GM12891 (cell line): Measurements from ENCODE around the gene HECTD2.
"Not testable (repeated sequence)": the region's sequence is repeated elsewhere in the genome, so short reads cannot be mapped to it uniquely, and the experiment has no call there.

ENCODE experiments used
- PAX5 ChIP-seq: IDR thresholded peaks from 2 replicates; pipeline ENCODE4 v1.6.1; 2011; ENCODE audit warnings: low read length, moderate library complexity, mild to moderate bottlenecking; ENCODE audit not compliant: insufficient read depth, severe bottlenecking
- POLR2A ChIP-seq: IDR thresholded peaks from 2 replicates; pipeline ENCODE4 v1.6.1; 2011; ENCODE audit warnings: low read depth, low read length, control low read depth
- POLR2AphosphoS5 ChIP-seq: IDR thresholded peaks from 2 replicates; pipeline ENCODE4 v1.6.1; 2011; ENCODE audit warnings: low read depth, low read length, control low read depth
- SPI1 ChIP-seq: IDR thresholded peaks from 2 replicates; pipeline ENCODE4 v1.6.1; 2011; ENCODE audit warnings: low read depth, low read length, control low read depth
- TAF1 ChIP-seq: IDR thresholded peaks from 2 replicates; pipeline ENCODE4 v1.6.1; 2011; ENCODE audit warnings: low read depth, low read length, control low read depth

- not testable (repeated sequence) for TF ChIP-seq SPI1, POLR2AphosphoS5, TAF1, POLR2A, PAX5
Measured at GRCh38 chr10:91455135-91455534, 45.0 kb downstream of the HECTD2 start.
